Mesenchymal stem cell (in vitro differentiated cells and primary cell): ENCODE measurements around the gene DIAPH2.

ENCODE experiments used
- DNase-seq: peaks from one replicate; pipeline ENCODE4 v3.0.0-alpha.2; 2013
- H2AFZ ChIP-seq: one replicate; pipeline ENCODE4 v1.6.1; 2013; ENCODE audit warnings: low read depth, mild to moderate bottlenecking, control low read depth, inconsistent platforms, low read length, moderate library complexity
- H2AK5ac ChIP-seq: 2 replicates; pipeline ENCODE4 v1.6.1; 2013; ENCODE audit warnings: low read length, moderate library complexity, mild to moderate bottlenecking, inconsistent platforms; ENCODE audit not compliant: severe bottlenecking
- H2BK120ac ChIP-seq: one replicate; pipeline ENCODE4 v1.6.1; 2013; ENCODE audit warnings: low read depth, mild to moderate bottlenecking, inconsistent platforms, low read length, moderate library complexity
- H2BK12ac ChIP-seq, 2 experiments: one replicate each; pipeline ENCODE4 v1.6.1; 2013; ENCODE audit warnings: inconsistent platforms in 2 of 2, low read length in 2 of 2, mild to moderate bottlenecking in 2 of 2, moderate library complexity in 2 of 2, control low read depth in 1 of 2
- H2BK15ac ChIP-seq: one replicate; pipeline ENCODE4 v1.6.1; 2013; ENCODE audit warnings: mild to moderate bottlenecking, low read depth, inconsistent platforms; ENCODE audit not compliant: poor library complexity, severe bottlenecking
- H2BK5ac ChIP-seq: 2 replicates; pipeline ENCODE4 v1.6.1; 2013; ENCODE audit warnings: low read depth, mild to moderate bottlenecking, low read length, control low read depth, inconsistent platforms; ENCODE audit not compliant: poor library complexity, severe bottlenecking
- H3K14ac ChIP-seq, 2 experiments: one replicate each; pipeline ENCODE4 v1.6.1; 2013; ENCODE audit warnings: inconsistent platforms in 2 of 2, low read length in 2 of 2, control low read depth in 1 of 2, mild to moderate bottlenecking in 1 of 2, moderate library complexity in 1 of 2
- H3K18ac ChIP-seq, 2 experiments: one replicate each; pipeline ENCODE4 v1.6.1; 2013; ENCODE audit warnings: inconsistent platforms in 2 of 2, low read length in 2 of 2, control low read depth in 1 of 2, low read depth in 1 of 2, mild to moderate bottlenecking in 1 of 2
- H3K23ac ChIP-seq, 2 experiments: one replicate each; pipeline ENCODE4 v1.6.1; 2013; ENCODE audit warnings: inconsistent platforms in 2 of 2, low read length in 2 of 2, mild to moderate bottlenecking in 2 of 2, moderate library complexity in 2 of 2, control low read depth in 1 of 2
- H3K27ac ChIP-seq: 2 replicates; pipeline ENCODE4 v1.5.1; 2013; ENCODE audit warnings: mild to moderate bottlenecking, moderate library complexity, low read length, control low read depth, inconsistent platforms; ENCODE audit not compliant: poor library complexity, severe bottlenecking
- H3K27me3 ChIP-seq, 2 experiments: 2 replicates each; pipeline versions ENCODE4 v1.6.1 to v1.7.0; 2013; ENCODE audit warnings: low read length in 2 of 2, mild to moderate bottlenecking in 2 of 2, moderate library complexity in 2 of 2, control low read depth in 1 of 2, inconsistent platforms in 1 of 2; ENCODE audit not compliant: control insufficient read depth in 1 of 2, insufficient read depth in 1 of 2
- H3K36me3 ChIP-seq, 2 experiments: 2 replicates each; pipeline versions ENCODE4 v1.6.1 to v1.7.0; 2013; ENCODE audit warnings: low read length in 2 of 2, control low read depth in 1 of 2, inconsistent platforms in 1 of 2, low read depth in 1 of 2, mild to moderate bottlenecking in 1 of 2; ENCODE audit not compliant: insufficient read depth in 2 of 2, control insufficient read depth in 1 of 2
- H3K4ac ChIP-seq, 2 experiments: one replicate each; pipeline ENCODE4 v1.6.1; 2013; ENCODE audit warnings: inconsistent platforms in 2 of 2, low read length in 2 of 2, mild to moderate bottlenecking in 2 of 2, moderate library complexity in 2 of 2, control low read depth in 1 of 2, low read depth in 1 of 2
- H3K4me1 ChIP-seq: 2 replicates; pipeline ENCODE4 v1.6.1; 2013; ENCODE audit warnings: low read depth, low read length, control low read depth; ENCODE audit not compliant: control insufficient read depth, insufficient read depth
- H3K4me2 ChIP-seq: 2 replicates; pipeline ENCODE4 v1.6.1; 2013; ENCODE audit warnings: low read length, mild to moderate bottlenecking, inconsistent platforms; ENCODE audit not compliant: poor library complexity, severe bottlenecking
- H3K4me3 ChIP-seq, 2 experiments: 2 replicates each; pipeline versions ENCODE4 v1.5.1 to v1.7.0; 2013; ENCODE audit warnings: low read length in 2 of 2, mild to moderate bottlenecking in 2 of 2, control low read depth in 1 of 2, low read depth in 1 of 2; ENCODE audit not compliant: insufficient read depth in 1 of 2
- H3K79me1 ChIP-seq: replicated peaks from 2 replicates; pipeline ENCODE4 v1.6.1; 2013; ENCODE audit warnings: mild to moderate bottlenecking, control low read depth, low read length, inconsistent platforms; ENCODE audit not compliant: poor library complexity, severe bottlenecking
- H3K9ac ChIP-seq: 2 replicates; pipeline ENCODE4 v1.7.0; 2013; ENCODE audit warnings: mild to moderate bottlenecking, low read length, moderate library complexity
- H3K9me3 ChIP-seq: 2 replicates; pipeline ENCODE4 v1.7.0; 2013; ENCODE audit warnings: mild to moderate bottlenecking, low read length; ENCODE audit not compliant: control insufficient read depth
- H4K8ac ChIP-seq: one replicate; pipeline ENCODE4 v1.6.1; 2013; ENCODE audit warnings: inconsistent platforms, mild to moderate bottlenecking, low read length, moderate library complexity
- H4K91ac ChIP-seq: one replicate; pipeline ENCODE4 v1.6.1; 2013; ENCODE audit warnings: mild to moderate bottlenecking, low read length, inconsistent platforms
- WGBS: methylation state at CpG from one replicate; pipeline ENCODE4 v1.1.7; 2013; ENCODE audit warnings: mixed read lengths; 5-methylcytosine and 5-hydroxymethylcytosine counted together

Gene DIAPH2

DNA sequence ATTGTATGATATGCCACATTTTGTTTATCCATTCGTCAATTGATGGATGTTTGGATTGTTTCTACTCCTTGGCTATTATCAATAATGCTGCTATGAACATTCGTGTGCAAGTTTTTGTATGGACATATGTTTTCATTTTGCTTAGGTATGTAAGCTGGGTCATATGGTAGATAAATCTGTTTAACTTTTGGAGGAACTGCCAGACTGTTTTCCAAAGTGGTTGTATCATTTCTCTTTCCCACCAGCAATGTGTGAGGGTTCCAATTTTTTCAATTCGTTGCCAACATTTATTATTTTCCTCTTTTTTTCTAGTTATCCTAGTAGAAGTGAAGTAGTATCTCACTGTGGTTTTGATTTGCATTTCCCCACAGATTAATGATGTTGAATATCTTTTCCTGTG, 71.8 kb downstream of the DIAPH2 start:
- Histone ChIP-seq H2AFZ (no peak overlapping the region), H3K4ac (no peak overlapping the region), H3K27ac (no peak overlapping the region), H2BK15ac (no peak overlapping the region), H3K36me3 (peaks cover 0 to 2% of the 10 kb centered on the region in 2 experiments), H3K79me1 (no peaks in the 10 kb centered on the region), H3K4me3 (no peak overlapping the region), H3K4me1 (no peaks in the 10 kb centered on the region), H4K91ac (no peak overlapping the region), H2BK120ac (no peak overlapping the region), H2BK5ac (no peak overlapping the region), H4K8ac (no peak overlapping the region), H3K4me2 (no peak overlapping the region), H3K23ac (no peak overlapping the region), H3K18ac (no peak overlapping the region), H3K9me3 (no peaks in the 10 kb centered on the region), H3K14ac (no peak overlapping the region), H3K9ac (no peak overlapping the region), H2AK5ac (no peak overlapping the region), H2BK12ac (no peak overlapping the region), H3K27me3 (peaks cover 0 to 6% of the 10 kb centered on the region in 2 experiments)
- WGBS: 100% methylated on average over 2 of the region's 3 CpGs
- DNase-seq: no peak

DNA sequence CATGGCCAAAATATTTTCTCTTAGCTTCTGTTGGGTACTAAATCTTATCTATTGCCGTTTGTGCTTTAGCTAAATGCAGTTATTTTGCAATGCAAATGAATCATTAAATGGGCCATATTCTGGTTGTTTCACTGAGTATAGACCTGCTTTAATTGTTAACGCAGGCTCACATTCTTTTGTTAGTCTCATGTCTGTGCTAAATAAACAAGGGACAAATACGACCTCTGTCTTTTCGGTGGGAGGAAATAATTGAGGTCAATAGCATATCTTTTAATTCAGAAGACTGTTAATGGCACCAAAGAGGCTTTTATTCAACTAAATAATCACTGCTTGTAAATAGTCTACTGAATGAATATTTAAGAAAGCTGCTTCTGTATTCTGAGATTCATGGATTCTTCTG, 76.9 kb downstream of the DIAPH2 start:
- Histone ChIP-seq H2AK5ac (no peak overlapping the region), H3K4ac (no peak overlapping the region), H3K79me1 (no peaks in the 10 kb centered on the region), H3K4me2 (no peak overlapping the region), H3K9me3 (no peaks in the 10 kb centered on the region), H2BK12ac (no peak overlapping the region), H3K9ac (no peak overlapping the region), H2BK120ac (no peak overlapping the region), H3K27ac (no peak overlapping the region), H3K36me3 (peaks cover 0 to 2% of the 10 kb centered on the region in 2 experiments), H3K27me3 (peaks cover 0 to 6% of the 10 kb centered on the region in 2 experiments), H3K14ac (no peak overlapping the region), H4K91ac (no peak overlapping the region), H2AFZ (no peak overlapping the region), H2BK15ac (no peak overlapping the region), H4K8ac (no peak overlapping the region), H3K18ac (no peak overlapping the region), H3K23ac (no peak overlapping the region), H2BK5ac (no peak overlapping the region), H3K4me1 (no peaks in the 10 kb centered on the region), H3K4me3 (no peak overlapping the region)
- 87% methylated on average over 2 of the region's 4 CpGs for WGBS
- no peak for DNase-seq

DNA sequence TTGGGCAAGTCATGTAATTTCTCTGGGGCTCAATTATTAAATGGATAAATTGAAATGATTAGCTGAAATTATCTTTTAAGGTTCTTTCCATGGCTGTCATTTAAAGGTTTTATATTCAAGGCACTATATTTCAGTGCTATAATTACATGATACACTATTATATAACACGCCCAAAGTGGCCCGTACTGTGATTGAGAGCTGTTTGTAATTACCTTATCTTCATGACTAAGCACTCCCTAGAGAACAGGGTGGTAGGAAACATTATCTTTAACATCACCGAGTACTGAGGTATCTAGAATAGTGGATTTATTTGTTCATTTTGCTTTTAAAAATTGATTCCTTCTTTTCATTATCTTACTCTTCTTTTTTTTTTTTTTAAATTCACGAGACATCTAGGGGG, 79.0 kb downstream of the DIAPH2 start:
- H4K91ac ChIP-seq: no peak overlapping the region
- no CpG with 5 or more reads among the region's 4 CpGs for WGBS

DNA sequence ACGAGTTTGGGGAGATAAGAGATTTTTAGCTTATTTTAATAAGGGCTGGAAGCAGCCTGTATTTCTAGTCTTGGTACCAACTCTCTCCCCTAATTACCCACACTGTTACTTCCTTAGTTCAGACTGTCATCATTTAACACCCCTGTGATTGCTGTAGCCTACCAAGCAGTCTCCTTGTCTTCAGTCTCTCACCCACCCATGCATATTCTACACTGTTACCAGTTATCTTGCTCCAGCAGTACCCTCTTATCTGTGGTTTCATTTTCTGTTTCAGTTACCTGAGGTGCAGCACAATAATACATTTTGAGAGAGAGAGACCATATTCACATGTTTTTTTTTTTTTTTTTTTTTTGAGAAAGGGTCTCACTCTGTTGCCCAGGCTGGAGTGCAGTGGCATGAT, 80.2 kb downstream of the DIAPH2 start:
- no peaks in the 10 kb centered on the region for H3K4me1 ChIP-seq
- no peaks in the 10 kb centered on the region for H3K9me3 ChIP-seq
- H2AK5ac ChIP-seq: no peak overlapping the region
- H3K27me3 ChIP-seq: peaks cover 0 to 4% of the 10 kb centered on the region in 2 experiments
- H3K18ac ChIP-seq: no peak overlapping the region
- H3K79me1 ChIP-seq: no peaks in the 10 kb centered on the region
- H3K4me2 ChIP-seq: no peak overlapping the region
- no peak for DNase-seq
- no peak overlapping the region for H2BK120ac ChIP-seq
- no peak overlapping the region for H3K14ac ChIP-seq
- no peak overlapping the region for H3K9ac ChIP-seq
- H2BK12ac ChIP-seq: no peak overlapping the region
- H2AFZ ChIP-seq: no peak overlapping the region
- H2BK5ac ChIP-seq: no peak overlapping the region
- no peak overlapping the region for H2BK15ac ChIP-seq
- H3K27ac ChIP-seq: no peak overlapping the region
- no peak overlapping the region for H4K8ac ChIP-seq
- no peak overlapping the region for H3K4me3 ChIP-seq
- no CpG with 5 or more reads among the region's 1 CpG for WGBS
- no peak overlapping the region for H3K23ac ChIP-seq
- no peak overlapping the region for H4K91ac ChIP-seq
- no peaks in the 10 kb centered on the region for H3K36me3 ChIP-seq
- no peak overlapping the region for H3K4ac ChIP-seq

More for the DNA sequence above, 79.0 kb downstream of the DIAPH2 start:
- no peak overlapping the region for H3K18ac ChIP-seq
- H3K4me2 ChIP-seq: no peak overlapping the region
- no peak overlapping the region for H2BK5ac ChIP-seq
- no peaks in the 10 kb centered on the region for H3K4me1 ChIP-seq
- no peak overlapping the region for H3K23ac ChIP-seq
- H3K9me3 ChIP-seq: no peaks in the 10 kb centered on the region
- no peak overlapping the region for H3K4ac ChIP-seq
- no peak overlapping the region for H2BK12ac ChIP-seq
- no peak overlapping the region for H2BK15ac ChIP-seq
- H3K79me1 ChIP-seq: no peaks in the 10 kb centered on the region
- no peak overlapping the region for H3K14ac ChIP-seq
- no peak overlapping the region for H3K9ac ChIP-seq
- no peak overlapping the region for H4K8ac ChIP-seq
- H3K36me3 ChIP-seq: no peaks in the 10 kb centered on the region
- H2AFZ ChIP-seq: no peak overlapping the region
- no peak overlapping the region for H2AK5ac ChIP-seq
- H3K4me3 ChIP-seq: no peak overlapping the region
- no peak overlapping the region for H2BK120ac ChIP-seq
- no peak overlapping the region for H3K27ac ChIP-seq
- no peak for DNase-seq
- peaks cover 0 to 6% of the 10 kb centered on the region in 2 experiments for H3K27me3 ChIP-seq
